GM13976 (cell line): ENCODE results near the gene ANO2.

Source experiments
- DNase-seq: peaks from one replicate; pipeline ENCODE4 v3.0.0; 2012; ENCODE audit warnings: low spot score
- CTCF ChIP-seq: IDR thresholded peaks from 2 replicates; pipeline ENCODE4 v1.5.1; 2012; ENCODE audit warnings: borderline replicate concordance, mild to moderate bottlenecking; ENCODE audit not compliant: insufficient read depth; ENCODE audit errors: extremely low read depth, missing control alignments, control extremely low read depth
- in situ Hi-C: fragments of 300-500 bp; cut with MboI; formaldehyde crosslinking; loops from one replicate; pipeline ENCODE4 v1.12.0; 2022; ENCODE audit warnings: low sequenced_read_pairs, mixed read lengths, inconsistent platforms; ENCODE audit not compliant: unreplicated experiment

Gene ANO2

GRCh38 chr12:5692850-5693249 is 252.2 kb downstream of the ANO2 start:
- TF ChIP-seq CTCF = no peak
- in situ Hi-C loops = no loop called here
- DNase-seq = no peak

GRCh38 chr12:5691943-5692342 is 253.1 kb downstream of the ANO2 start:
- DNase-seq = no peak
- no peak for TF ChIP-seq CTCF
- in situ Hi-C loops = no loop called here

- no peak for TF ChIP-seq CTCF
- in situ Hi-C loops = no loop called here
- DNase-seq = no peak
These were observed 254.8 kb downstream of the ANO2 start for GRCh38 chr12:5690240-5690639.

- no peak for TF ChIP-seq CTCF
- in situ Hi-C loops = no loop called here
- DNase-seq = no peak
These were observed 255.3 kb downstream of the ANO2 start for GRCh38 chr12:5689773-5690172.

GRCh38 chr12:5688226-5688625 is 256.8 kb downstream of the ANO2 start:
- in situ Hi-C loops = no loop called here
- DNase-seq = no peak
- no peak for TF ChIP-seq CTCF

- in situ Hi-C loops = no loop called here
- DNase-seq = no peak
- TF ChIP-seq CTCF = no peak
These were observed 259.1 kb downstream of the ANO2 start for GRCh38 chr12:5685935-5686334.

- DNase-seq = no peak
- in situ Hi-C loops = no loop called here
- TF ChIP-seq CTCF = no peak
These were observed 260.1 kb downstream of the ANO2 start for GRCh38 chr12:5684989-5685388.
